GM21360 (cell line): ENCODE results near the gene TM9SF4.
A peak's percentile ranks its signal among the peaks of the same experiment; 100 is the strongest.

Source experiments
- ATAC-seq: cut with Tn5 transposase; IDR thresholded peaks from one replicate; pipeline ENCODE4 v1.9.1; 2021; ENCODE audit warnings: mild to moderate bottlenecking, moderate library complexity; ENCODE audit not compliant: unreplicated experiment

The TM9SF4 gene

DNA sequence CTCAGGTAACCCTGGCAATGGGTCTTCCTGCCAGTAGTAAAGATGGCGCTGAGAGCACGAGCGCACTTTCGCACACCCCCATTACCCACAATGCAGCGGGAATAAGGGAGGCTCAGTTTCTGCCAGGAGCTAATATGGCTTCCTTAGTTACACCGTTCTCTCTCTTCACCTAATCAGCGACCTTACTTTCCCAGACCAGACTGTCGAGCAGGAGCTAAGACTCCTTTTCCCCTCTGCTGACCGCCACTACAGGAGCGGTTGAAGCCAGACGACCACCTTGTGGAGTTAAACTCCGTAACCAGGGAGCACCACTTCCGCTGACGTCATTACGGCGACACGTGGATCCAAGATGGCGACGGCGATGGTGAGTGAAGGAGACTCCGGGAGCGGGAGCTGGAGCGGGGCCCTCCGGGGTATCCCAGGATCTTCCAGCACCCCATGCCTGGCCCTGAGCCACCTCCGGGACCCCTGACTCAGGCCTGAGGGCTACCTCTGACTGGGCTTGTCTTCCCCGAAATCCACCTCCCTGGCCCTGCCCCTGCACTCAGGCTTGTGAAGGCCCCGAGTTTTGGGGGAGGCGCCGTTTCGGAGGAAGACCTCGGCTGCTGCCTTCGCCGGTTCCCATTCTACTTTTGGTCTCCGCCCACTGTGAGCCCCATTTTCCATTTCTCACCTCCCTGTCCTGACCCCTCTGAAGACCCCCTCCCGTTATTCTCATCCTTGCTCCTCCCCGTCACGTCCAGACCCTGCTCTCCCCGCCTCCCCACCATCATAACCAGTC, at the start of gene TM9SF4:
Gene TM9SF4, plus strand, starts transcription at position 323 of the 781 bp plus-strand sequence. Its CDS starts 27 bp downstream, at position 350.
- ATAC-seq: peak; percentile 67

DNA sequence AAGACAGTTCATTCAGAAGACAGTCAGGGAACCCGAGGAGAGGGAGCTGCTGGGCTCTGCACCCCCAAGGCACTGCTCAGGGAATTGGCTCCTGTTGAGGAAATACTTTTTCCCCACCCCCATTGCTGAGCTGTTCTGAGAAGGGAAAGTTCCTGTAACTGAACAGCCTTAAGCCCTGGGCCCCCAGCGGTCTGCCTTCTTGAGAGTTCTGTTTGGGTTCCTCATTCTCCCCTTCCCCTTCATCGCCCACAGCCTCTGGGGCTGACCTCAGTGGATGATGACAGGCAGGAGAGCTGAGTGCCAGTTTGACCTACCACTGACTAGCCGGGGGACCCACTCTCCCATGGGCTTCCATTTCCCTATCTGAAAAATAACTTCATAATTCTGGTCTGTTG, 46.7 kb upstream of the TM9SF4 start:
- peak; percentile 50 for ATAC-seq

GRCh38 chr20:32063695-32064094, 45.8 kb upstream of the TM9SF4 start:
- no peak for ATAC-seq

DNA sequence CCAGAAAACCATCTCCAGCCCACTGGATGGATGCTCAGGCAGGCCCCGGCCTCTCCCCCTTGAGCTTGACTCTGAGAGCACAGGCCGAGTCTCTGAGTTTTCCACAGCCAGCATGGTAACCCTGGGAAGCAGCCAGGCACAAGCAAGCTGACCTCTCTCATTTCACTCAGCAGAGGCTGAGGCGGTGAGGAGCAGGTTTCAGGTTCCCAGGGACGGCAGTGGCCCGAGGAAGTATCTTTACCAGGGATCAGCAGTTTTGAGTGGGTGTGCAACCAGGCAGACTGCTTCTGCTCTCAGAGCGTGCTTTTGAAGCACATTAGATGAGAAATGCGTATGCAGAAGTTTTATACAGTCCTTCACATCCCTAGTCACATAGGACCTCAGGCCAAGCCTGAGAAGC, 44.8 kb upstream of the TM9SF4 start:
- ATAC-seq: peak; percentile 41

GRCh38 chr20:32067234-32067821, 42.2 kb upstream of the TM9SF4 start:
- ATAC-seq: no peak

GRCh38 chr20:32068174-32068573, 41.3 kb upstream of the TM9SF4 start:
- ATAC-seq: no peak

- no peak for ATAC-seq
Measured at GRCh38 chr20:32069711-32070110, 39.8 kb upstream of the TM9SF4 start.

- no peak for ATAC-seq
Measured at GRCh38 chr20:32070282-32070681, 39.2 kb upstream of the TM9SF4 start.

- no peak for ATAC-seq
Measured at GRCh38 chr20:32070690-32071213, 38.8 kb upstream of the TM9SF4 start.

GRCh38 chr20:32071395-32072167, 37.9 kb upstream of the TM9SF4 start:
- ATAC-seq: no peak

GRCh38 chr20:32072168-32072750, 37.3 kb upstream of the TM9SF4 start:
- no peak for ATAC-seq

DNA sequence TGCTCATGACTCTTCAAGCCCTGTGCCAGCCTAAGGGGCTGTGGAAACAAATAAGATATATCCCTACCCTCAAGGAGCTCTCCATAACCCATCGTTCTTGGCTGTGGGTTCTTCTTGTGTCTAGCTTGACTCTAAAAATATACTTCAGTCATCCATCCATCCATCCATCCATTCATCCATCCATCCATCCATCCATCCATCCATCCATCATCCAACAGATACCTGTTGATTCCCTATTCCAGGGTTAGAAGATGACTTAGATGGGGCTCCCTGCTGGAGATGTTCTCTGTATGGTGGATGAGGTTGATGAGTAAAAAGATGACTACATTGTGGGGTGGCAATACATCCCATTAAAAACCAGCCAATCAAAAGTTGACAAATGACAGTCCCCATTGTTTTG, 34.0 kb upstream of the TM9SF4 start:
- ATAC-seq: no peak

DNA sequence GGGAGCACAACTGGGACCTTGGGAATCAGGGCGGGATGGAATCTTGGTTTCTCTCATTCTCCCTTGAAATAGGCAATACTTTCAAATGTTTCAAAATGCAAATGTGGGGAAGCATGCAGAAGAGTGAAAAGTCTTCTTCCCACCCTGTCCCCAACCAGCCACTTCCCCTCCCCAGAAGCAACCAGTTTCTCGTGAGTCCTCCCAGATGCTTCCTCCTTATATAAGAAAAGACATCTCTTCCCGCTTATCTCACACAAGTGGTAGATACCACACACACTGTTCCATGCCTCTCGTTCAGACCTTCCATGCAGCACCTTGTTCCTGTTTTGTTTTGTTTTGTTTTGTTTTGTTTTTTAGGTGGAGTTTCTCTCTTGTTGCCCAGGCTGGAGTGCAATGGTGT, 32.3 kb upstream of the TM9SF4 start:
- ATAC-seq: no peak

GRCh38 chr20:32078322-32078721, 31.2 kb upstream of the TM9SF4 start:
- ATAC-seq: no peak

- ATAC-seq: no peak
Measured at GRCh38 chr20:32078791-32079190, 30.7 kb upstream of the TM9SF4 start.

DNA sequence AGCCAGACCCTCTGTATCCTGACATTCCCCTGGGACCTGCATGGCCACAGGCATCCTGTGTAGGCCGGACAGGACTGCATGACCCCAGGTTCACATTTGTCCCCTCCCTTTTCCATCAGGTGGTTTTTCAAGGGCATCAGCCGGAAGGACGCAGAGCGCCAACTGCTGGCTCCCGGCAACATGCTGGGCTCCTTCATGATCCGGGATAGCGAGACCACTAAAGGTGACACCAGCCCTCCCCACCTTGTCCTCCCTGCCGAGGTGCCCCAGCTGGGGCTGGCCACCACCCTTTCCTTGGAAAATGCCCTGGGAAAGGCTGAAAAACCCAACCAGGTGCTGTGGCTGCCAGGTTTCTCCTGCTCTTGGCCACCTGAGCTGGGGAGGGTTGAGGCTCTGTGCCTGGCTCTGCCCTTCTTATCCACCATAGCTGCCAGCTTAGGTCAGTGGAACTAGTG, 29.8 kb upstream of the TM9SF4 start:
- ATAC-seq: no peak

GRCh38 chr20:32080783-32081182, 28.7 kb upstream of the TM9SF4 start:
- ATAC-seq: no peak

DNA sequence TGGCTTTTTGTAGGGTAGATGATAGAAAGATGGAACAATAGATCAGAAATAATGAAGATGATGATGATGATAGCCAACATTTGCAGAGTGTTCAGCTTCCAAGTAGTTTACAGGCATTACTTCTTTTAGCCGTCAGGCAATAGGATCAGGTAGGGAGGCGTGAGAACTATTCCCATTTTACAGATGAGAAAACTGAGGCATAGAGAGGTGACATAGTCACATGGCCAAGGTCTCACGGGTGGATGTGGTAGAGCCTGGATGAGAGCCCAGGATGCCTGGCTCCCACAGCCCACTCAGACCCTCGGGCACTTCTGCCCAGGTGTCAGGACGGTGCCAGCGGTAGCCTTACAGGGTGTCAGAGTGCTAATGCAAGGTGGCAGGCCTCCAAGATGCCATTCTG, 26.0 kb upstream of the TM9SF4 start:
- ATAC-seq: no peak

- no peak for ATAC-seq
Measured at GRCh38 chr20:32087070-32087469, 22.4 kb upstream of the TM9SF4 start.

- no peak for ATAC-seq
Measured at GRCh38 chr20:32088759-32089158, 20.8 kb upstream of the TM9SF4 start.
